NCI-H1048 (cell line): ENCODE data around the gene NPDC1.

ENCODE experiments used
- DNase-seq: peaks from one replicate; lab custom pipeline; 2025; lab: John Stamatoyannopoulos, UW

The NPDC1 gene

GRCh38 chr9:136994180-136994887, 51.6 kb downstream of the NPDC1 start:
- no peak for DNase-seq

GRCh38 chr9:136992819-136993369, 53.1 kb downstream of the NPDC1 start:
- DNase-seq: no peak

GRCh38 chr9:136991993-136992818, 53.8 kb downstream of the NPDC1 start, which contains the start of gene PAXX:
Gene PAXX, plus strand, starts transcription at chr9:136992422. Its CDS starts 22 bp downstream, at chr9:136992444.
- peak; percentile 60 for DNase-seq

- no peak for DNase-seq
Observed at GRCh38 chr9:136990242-136990911, 55.6 kb downstream of the NPDC1 start.
